CD4-positive, alpha-beta T cell treated with Interleukin-15 for 1 hour (primary cell): ENCODE measurements around the gene SNX2.
"Not testable (repeated sequence)": the region's sequence is repeated elsewhere in the genome, so short reads cannot be mapped to it uniquely, and the experiment has no call there.

Experiments used
- DNase-seq: peaks from one replicate; pipeline ENCODE4 v3.0.0-alpha.2; 2020

Gene SNX2

DNA sequence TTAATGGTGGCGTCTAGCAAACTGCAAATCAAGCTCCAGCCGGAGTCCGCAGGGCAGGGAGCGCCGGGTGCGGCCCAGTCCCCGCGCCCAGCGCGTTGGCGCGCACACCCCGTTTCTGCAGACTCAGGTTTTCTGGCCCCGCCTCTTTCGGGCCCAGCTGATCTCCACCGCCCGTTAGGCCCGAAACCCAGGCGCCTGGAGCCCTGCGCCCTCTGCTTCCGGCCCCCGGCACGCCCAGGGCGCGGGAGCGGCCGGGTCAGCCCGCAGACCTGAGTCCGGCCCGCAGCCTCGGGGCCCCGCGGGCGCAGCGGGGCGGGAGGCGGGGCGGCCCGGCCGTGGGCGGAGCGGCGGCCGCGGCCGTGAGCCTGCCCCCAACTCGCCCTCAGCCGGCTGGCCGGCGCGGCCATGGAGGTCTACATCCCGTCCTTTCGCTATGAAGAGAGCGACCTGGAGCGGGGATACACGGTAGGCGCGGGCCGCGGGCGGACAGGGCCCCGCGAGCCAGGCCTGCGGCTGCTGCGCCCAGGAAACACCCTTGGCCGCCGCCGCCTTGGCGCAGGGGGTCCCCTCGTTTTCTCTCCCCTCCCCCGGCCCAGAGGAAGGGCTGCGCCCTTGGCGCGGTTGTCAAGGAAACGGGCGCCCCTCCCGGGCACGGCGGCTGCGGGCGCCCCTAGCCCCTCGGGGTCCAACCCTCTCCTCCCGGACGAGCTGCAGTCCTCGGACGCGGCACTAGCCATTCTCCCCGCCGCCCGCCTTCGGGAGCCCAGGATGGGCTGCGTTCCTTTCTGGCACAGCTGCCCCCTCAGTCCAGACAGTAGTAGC lies 70.6 kb downstream of the SNX2 start, which contains the start of gene SNX24:
Gene SNX24 (plus strand): TSS at position 385 of the 822 bp plus-strand sequence. CDS start 21 bp downstream, at position 406.
- DNase-seq, result peak; percentile 73

DNA sequence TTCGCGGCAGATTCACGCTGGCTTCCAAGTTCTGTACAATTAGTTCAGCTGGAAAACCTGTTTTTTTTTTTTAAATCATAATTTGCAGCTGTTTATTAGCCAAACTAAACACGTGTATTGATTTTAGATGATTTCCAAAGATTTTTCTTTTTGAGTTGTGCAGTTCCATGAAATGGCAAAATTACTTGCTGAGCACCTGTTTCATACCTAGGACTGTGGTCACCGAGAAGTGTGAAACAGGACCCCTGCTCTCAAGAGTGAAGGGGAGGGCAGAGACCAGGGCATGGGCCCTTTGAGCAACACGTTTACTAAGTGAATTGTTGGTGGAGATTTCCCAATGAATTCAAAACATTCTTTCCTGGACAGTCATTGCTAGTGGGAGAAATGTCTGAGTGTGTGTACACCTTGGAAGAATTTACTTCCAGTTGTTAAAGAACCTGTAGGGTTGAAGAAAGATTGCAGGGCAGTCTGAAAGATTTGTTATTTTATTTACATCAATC lies 71.2 kb downstream of the SNX2 start:
- DNase-seq, result no peak

DNA sequence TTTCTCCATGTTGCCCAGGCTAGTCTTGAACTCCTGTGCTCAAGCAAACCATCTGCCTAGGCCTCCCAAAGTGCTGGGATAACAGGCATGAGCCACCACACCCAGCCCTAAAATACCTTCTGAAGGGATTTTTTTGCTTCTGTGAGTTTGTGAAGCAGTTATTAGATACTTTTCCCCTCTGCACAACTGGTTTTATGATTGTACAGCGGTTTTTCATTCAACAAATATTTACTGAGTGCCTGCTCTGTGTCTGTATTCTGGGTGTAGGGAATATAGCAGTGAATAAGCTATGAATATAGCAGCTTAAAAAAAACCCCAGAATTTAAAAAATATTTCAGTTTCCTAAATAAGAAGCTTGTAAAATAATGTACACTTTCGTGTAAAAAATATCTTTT lies 72.8 kb downstream of the SNX2 start:
- no peak for DNase-seq

DNA sequence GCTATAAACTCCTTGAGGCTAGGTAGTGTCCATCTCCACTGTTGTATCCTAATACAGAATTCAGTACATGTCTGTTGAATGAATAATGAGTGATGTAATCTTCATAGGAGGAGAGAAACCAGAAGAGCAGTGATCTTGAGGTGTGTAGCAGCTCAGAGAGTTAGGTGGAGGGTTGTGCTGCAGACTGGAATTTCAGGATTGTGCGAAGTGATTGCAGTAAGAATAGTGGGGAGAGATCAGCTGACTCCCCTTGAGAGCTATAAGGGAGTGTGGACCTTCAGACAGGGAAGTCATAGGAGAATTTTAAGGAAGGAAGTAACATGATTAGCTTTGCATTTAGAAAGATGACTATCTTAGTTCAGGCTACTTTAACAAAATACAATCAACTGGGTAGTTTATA lies 74.9 kb downstream of the SNX2 start:
- no peak for DNase-seq

DNA sequence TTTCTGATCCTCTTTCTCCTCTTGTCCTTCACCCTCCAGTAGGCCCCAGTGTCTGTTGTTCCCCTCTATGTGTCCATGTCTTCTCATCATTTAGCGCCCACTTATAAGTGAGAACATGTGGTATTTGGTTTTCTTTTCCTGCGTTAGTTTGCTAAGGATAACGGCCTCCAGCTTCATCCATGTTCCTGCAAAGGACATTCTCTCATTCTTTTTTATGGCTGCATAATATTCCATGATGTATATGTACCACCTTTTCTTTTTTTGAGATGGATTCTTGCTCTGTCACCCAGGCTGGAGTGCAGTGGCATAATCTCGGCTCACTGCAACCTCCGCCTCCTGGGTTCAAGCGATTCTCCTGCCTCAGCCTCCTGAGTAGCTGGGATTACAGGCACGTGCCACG lies 82.7 kb downstream of the SNX2 start:
- DNase-seq, result not testable (repeated sequence)

DNA sequence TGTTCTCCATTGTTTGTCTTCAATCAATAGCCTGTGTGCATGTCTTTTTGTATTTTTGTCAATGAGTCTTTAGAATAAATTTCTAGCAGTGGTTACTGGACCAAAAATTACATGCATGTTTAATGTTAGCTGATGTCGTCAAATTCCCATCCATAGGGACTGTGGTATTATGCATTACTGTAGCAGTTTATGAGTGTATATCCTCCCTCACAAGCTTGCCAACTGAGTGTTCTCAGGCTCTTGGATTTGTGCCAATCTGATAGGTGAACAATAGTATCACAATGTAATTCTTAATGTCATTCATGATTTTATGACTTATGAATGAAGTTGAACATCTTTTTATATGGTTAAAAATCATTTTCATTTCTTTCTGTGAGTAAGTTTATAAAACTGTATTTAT lies 83.6 kb downstream of the SNX2 start:
- DNase-seq, result no peak

DNA sequence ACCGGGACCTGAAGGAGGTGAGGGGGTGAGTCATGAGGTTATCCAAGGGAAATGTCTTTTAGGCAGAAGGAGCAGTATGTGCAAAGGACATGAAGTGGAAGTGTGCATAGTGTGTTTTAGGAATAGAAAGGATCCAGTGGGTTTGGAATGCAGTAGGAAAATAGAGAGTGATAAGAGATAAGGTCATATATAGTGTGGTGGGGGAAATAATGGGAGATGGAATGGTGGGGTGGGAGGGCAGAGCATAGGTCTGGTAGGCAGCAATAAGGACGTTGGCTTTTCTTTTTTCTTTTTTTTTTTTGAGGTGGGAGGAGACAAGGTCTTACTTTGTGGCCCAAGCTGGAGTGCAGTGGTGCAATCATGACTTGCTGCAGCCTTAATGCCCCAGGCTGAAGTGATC lies 88.4 kb downstream of the SNX2 start:
- no peak for DNase-seq

DNA sequence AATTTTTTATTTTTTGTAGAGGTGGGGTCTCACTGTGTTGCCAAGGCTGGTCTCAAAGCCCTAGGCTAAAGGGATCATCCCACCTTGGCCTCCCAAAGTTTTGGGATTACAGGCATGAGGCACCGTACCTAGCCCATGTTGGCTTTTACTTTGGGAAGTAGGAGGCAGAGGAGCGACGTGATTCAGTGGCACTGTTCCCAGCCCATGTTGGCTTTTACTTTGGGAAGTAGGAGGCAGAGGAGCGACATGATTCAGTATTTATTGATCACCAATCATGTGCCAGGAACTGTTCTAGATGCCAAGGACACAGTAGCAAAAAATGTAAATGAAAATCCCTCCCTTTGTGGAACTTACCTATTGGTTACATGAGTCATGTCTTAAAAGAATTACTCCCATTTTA lies 88.8 kb downstream of the SNX2 start:
- DNase-seq, result no peak

DNA sequence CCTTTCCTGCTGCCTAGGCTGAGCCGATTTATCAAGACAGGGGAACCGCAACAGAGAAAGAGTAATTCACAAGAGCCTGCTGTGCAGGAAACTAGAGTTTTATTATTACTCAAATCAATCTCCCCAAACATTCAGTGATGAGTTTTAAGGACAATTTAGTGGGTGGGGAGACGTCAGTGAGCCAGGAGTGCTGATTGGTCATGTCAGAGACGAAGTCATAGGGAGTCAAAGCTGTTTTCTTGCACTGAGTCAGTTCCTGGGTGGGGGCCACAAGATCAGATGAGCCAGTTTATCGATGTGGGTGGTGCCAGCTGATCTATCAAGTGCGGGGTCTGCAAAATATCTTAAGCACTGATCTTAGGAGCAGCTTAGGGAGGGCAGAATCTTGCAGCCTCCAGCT lies 89.5 kb downstream of the SNX2 start:
- DNase-seq, result no peak

DNA sequence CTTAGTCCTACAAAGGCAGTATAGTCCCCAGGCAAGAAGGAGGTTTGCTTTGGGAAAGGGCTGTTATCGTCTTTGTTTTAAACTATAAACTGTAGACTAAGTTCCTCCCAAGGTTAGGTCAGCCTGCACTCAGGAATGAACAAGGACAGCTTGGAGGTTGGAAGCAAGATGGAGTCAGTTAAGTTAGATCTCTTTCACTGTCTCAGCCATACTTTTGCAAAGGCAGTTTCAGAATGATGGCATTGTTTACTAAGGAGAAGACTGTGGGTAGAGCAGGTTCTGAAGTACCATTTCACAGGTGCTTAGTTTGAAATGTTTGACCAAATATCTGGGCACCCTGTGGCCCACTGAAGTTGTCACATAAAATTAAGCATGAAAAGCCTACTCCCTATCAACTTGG lies 90.0 kb downstream of the SNX2 start:
- DNase-seq, result no peak

DNA sequence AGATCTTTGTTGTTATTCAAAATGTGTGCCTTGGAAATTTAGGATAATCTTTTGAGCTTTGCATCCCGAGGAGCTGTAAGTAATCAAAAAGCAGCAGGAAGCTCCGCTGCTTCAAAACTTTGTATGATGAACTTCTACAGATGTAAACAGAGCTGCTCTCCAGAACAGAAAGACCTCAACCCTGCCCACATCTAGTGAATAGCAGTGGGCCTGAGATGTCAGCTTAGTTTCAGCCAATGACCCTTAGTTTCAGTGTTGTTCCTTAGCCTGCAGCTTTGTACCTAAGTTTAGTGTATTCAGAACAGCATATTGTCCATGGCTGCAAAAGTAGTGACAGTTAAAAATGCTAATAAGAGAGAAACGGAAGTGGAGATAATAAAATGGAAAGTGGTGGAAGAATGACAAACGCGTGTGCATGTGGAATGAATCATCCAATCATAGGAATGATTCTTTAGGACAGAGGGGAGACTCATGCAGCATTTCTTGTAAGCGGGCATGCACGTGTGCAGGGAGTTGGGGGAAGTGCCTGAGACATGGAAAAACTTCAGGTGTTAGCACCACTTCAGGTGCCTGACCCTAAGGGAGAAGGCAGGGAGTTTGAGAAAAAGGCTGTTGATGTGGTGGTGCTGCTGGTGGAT lies 95.5 kb downstream of the SNX2 start:
- DNase-seq, result no peak

DNA sequence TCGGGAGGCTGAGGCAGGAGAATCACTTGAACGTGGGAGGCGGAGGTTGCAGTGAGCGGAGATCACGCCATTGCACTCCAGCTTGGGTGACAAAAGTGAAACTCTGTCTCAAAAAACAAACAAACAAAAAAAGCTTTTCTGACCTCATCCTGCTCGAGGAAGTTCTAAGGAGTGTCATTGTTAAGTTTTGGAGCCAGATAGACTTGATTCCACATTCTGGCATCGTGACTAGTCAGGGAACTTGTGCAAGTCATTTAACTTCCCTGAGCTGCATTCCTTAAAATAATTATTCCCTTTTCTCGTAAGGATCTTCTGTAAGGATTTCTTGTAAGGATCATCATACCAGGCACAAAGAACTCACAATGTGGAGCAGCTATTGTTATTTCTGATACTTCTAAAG lies 96.8 kb downstream of the SNX2 start:
- DNase-seq, result no peak

DNA sequence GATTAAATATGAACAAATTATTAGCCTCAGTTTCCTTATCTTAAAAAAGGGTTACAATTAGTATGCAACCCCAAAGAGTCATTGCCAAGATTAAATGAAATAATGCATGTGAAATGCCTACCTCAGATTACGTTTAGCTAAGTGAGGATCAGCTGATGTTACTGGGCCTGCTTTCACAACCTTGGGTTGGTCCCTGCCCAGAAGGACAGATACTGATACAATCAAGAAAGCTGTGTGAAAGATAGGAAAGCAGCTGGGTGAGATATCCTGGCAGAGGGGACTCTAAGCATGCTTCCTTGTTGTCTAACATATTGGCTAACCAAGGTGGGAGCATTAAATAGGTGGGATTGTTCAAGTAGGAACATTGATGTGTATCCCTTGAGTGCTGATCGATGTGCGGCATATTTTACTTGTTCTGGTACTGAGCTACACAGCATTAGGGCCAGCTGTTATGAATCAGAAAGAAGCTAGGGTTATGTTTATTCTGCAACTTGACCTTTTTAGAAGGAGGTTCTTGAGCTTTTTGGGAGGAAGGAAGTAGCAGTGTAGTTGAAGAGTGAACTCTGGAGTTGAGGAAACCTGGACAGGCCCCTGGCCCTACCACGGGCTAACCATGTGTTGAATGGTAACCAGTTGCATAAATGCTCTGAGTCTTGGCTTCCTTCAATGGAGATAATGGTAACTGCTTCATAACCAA lies 99.4 kb downstream of the SNX2 start:
- DNase-seq, result no peak

DNA sequence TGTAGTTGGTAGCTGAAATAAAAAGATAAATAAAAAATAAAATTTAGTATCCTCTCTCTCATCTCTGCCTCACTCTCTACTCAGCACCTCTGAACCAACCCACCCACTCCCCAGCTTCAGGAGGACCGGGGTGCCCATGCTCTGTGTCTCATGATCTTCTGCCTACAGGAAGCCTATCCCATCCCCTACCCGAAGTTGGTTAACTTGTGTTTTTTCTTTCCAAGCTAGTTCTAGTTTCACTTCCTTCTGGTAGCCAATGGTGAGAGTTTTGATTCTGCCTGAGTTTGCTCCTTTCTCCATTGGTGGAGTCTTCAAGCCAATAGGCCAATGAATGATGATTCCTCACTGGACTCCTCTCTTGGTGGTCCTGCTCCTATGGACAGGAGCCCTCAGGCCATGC lies 102.6 kb downstream of the SNX2 start:
- DNase-seq, result no peak

DNA sequence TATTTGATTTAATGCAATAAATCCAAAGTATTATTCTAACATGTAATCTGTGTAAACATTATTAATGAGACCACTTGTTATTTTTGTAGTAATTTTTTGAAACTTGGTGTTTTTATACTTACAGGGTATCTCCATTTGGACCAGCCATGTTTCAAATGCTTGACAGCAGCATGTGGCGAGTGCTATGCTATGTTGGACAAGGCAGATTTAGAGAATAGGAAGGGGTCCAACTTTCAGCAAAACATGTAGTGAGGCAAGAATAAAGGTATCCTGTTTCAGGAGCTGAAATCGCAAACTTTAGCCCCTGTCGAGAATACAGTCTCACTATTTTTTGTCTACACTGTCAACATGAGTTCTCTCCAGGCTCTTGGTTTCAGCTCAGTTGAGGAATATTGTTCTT lies 104.2 kb downstream of the SNX2 start:
- no peak for DNase-seq
